T follicular helper cell (primary cell): ENCODE measurements around the gene ICAM3.
A peak's percentile ranks its signal among the peaks of the same experiment; 100 is the strongest.
"Not testable (repeated sequence)": the region's sequence is repeated elsewhere in the genome, so short reads cannot be mapped to it uniquely, and the experiment has no call there.

Experiments used
- DNase-seq: peaks from one replicate; pipeline ENCODE4 v3.0.0-alpha.2; 2020; ENCODE audit warnings: low read depth
- total RNA-seq, 2 experiments: gene quantifications; one replicate each; lab custom pipeline; 2026; lab: John Stamatoyannopoulos, UW

ICAM3 gene, protein sequence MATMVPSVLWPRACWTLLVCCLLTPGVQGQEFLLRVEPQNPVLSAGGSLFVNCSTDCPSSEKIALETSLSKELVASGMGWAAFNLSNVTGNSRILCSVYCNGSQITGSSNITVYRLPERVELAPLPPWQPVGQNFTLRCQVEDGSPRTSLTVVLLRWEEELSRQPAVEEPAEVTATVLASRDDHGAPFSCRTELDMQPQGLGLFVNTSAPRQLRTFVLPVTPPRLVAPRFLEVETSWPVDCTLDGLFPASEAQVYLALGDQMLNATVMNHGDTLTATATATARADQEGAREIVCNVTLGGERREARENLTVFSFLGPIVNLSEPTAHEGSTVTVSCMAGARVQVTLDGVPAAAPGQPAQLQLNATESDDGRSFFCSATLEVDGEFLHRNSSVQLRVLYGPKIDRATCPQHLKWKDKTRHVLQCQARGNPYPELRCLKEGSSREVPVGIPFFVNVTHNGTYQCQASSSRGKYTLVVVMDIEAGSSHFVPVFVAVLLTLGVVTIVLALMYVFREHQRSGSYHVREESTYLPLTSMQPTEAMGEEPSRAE
- total RNA-seq: 45.9 to 161 reads per million in 2 experiments

- peak; percentile 22 for DNase-seq
Measured at GRCh38 chr19:10339380-10339960, at the start of gene ICAM3. ICAM3 (minus strand) TSS chr19:10339624; CDS start chr19:10339614, 10 bp downstream.

DNA sequence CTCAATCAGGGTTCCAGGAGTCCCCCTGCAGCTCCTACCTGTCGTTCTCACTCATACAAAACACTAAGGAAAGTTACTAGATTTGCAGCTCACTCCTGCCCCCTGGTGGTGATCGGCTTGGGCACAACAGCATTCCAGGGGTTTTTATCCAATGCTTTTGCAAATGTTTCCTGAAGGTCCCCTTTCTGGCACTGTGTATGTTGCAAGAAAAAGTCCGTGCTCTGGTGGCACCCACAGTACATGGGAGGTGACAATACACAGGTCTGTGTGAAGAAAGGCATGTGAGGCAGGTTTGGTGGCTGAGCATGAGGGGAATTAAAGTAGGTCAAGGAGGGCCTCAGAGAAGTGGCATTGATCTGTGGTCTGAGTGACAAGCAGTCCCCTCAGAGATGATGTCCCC is 49.5 kb upstream of the ICAM3 start:
- DNase-seq: peak; percentile 74

DNA sequence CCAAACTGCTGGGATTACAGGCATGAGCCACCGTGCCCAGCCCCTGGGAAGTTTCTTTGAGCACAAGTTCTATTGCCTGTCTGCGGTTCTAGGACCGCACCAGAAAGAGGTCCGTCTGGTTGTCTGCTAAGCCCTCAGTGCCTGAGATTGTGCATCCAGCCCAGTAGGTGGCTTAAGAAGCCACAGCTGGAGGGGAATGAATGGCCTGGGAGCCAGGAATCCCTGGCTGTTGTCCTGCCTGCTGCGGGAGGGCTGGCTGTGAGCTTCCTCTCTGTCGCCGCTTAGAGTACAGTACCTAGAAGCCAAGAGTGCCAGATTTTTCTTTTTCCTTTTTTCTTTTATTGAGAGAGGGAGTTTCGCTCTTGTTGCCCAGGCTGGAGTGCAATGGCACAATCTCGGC is 45.2 kb upstream of the ICAM3 start:
- DNase-seq: no peak

DNA sequence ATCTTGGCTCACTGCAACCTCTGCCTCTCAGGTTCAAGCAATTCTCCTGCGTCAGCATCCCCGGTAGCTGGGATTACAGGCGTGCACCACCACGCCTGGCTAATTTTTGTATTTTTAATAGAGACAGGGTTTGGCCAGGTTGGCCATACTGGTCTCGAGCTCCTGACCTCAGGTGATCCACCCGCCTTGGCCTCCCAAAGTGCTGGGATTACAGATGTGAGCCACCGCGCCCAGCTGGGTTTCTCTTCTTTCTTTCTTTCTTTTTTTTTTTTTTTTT is 43.7 kb upstream of the ICAM3 start:
- DNase-seq: not testable (repeated sequence)

GRCh38 chr19:10380313-10381102 is 41.1 kb upstream of the ICAM3 start, which contains the start of gene TYK2:
TYK2 (minus strand) TSS chr19:10380572; CDS start chr19:10378406, 2,166 bp downstream.
- DNase-seq: peak; percentile 94

GRCh38 chr19:10379880-10380312 is 40.5 kb upstream of the ICAM3 start:
- no peak for DNase-seq

DNA sequence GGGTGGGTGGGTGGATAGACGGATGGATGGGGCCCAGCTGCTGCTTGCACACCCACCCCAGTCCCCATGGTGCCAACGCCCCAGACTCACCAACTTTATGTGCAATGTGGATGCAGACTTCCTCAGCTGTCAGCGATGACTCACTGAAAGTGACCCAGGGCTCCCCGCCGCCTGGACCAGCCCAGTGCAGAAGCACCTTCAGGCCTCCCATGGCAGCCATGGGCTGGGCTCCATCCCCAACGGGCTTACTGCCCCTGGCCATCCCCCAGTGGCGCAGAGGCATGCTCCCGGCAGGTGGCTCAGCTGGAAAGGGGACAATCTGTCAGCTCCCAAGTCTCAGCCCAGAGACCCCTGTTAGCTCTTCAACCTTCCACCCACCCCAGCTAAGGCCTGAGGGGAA is 38.7 kb upstream of the ICAM3 start:
- DNase-seq: no peak

- DNase-seq: not testable (repeated sequence)
Measured at GRCh38 chr19:10377140-10377640, 37.8 kb upstream of the ICAM3 start.

DNA sequence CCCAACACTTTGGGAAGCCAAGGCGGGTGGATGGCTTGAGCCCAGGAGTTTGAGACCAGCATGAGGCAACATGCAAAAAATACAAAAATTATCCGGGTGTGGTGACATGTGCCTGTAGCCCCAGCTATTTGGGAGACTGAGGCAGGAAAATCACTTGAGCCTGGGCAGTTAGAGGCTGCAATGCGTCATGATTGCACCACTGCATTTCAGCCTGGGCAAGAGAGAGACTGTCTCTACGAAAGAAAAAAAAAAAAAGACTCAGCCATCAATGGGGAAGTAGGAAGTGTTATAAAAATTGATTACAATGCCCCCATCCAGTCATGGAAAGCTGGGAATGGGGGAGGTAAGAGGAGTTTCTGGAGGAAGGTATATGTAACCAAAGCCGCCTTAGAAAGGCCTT is 35.5 kb upstream of the ICAM3 start:
- no peak for DNase-seq

- no peak for DNase-seq
Measured at GRCh38 chr19:10372690-10373089, 33.3 kb upstream of the ICAM3 start.

DNA sequence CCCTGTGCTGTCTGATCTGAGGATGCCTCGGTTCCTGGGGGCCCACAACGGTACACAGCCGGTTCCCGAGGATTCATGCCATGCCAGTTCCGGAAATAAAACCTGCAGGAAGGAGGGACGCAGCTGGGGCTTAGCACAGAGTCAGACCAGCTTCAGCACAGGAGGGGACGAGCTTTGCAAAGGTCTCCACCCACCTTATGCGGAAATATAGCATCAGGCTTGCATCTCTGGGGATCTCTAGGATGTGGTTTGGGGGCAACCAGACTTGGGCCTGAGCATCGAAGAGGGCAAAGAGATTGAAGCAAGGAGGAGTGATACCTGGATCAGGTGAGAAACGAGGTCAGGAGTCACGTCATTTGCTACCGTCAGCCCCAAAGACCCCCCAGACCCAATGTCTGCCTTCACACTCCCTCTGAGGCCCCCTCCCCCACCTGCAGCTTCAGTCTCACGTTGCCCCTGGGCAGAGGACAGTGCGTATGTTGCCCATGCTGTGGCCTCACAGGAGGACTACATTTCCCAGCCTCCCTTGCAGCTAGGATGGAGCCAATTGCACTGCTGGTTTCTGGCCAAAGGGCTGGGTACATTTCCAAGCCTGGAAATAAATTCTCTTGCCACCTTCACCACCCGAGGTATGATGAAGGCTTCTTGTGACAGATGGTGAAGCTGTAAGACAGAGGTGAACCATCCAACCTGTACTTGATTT is 28.8 kb upstream of the ICAM3 start:
- no peak for DNase-seq

- DNase-seq: not testable (repeated sequence)
Measured at GRCh38 chr19:10366950-10367512, 27.6 kb upstream of the ICAM3 start.

GRCh38 chr19:10365518-10365917 is 26.1 kb upstream of the ICAM3 start:
- no peak for DNase-seq

DNA sequence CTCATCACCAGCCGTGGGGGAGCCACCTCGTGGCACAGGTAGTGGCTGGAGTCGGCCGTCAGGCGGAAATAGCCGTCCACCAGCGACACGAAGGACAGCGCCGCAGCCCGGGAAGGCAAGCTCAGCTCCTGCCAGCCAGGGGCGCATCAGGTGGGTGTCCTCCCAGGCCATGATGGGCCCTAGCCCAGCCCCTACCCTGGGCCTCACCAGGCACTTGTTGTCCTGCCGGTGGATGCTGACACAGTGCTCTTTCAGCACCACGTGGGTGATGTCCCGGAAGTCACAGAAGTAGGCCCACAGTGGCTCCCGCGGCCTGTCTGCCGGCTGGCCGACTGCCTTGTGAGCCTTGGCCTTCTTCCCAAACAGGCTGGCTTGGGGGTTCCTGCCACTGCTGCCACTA is 25.2 kb upstream of the ICAM3 start:
- no peak for DNase-seq

- DNase-seq: no peak
Measured at GRCh38 chr19:10363789-10364281, 24.4 kb upstream of the ICAM3 start.

DNA sequence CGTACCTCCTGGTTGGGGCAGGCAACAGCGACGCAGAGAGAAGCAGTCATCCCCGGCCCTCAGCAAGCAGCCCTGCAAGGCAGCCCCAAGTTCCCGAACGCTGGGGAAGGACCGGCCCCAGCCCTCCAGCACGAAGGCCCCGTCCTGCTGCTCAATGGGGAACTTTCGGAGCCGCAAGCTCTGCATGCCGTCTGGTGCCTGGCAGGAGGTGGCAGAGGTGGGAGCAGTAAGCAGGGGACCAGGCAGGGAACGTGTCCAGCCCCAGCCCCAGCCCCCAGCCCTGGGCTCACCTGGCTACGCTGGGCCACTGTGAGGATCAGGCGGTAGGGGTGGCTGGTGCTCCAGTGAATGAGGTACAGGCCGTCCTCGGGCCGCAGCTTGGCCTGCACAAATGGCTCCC is 22.8 kb upstream of the ICAM3 start:
- no peak for DNase-seq

GRCh38 chr19:10361569-10362011 is 22.2 kb upstream of the ICAM3 start:
- no peak for DNase-seq

DNA sequence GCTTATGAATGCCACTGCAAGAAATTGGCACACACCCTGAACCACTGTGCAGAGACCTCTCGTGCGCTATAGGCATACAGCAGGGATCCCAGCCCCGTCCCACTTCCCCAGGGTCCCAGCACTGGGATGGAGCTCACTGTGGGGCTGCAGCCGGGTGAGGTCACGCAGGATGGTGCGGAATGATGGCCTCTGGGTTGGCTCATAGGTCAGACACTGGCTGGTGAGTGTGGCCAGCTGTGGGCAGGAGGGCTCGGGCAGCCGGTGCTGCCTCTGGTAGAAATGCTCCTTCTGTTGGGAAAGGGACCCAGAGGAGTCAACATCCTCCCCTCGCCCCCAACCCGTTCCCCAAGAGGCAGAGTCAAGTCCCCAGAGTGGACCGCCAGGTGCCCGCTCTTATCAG is 17.0 kb upstream of the ICAM3 start:
- no peak for DNase-seq

DNA sequence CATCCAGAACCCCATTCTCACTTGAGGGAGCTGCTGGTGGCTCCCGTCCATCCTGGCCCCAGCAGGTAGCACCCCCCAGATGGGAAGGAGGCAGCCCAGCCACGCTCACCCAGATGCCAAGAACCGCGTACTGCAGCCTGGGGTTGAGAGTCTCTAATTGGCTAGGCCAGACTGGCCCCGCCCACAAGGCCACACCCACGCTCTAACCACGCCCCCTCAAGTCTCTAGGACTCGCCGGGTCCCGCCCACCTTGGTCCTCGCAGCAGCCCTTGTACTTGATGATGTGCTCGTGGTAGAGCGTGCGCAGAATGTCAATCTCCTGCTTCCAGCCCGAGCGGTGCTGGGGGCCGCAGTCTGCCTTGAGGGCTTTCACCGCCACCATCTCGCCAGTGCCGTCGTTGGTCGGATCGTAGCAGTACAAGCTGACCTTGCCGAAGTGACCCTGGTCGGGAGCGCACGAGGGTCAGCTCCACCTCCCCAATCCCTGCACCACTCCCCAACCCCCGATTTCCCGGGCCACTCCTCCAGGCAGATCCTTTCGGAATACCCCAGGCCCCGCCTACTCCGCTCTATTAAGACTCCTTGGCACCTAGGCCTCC is 14.5 kb upstream of the ICAM3 start:
- no peak for DNase-seq
